ENCODE measurements around the gene MYLK2.
A peak's percentile ranks its signal among the peaks of the same experiment; 100 is the strongest.

MYLK2 gene

DNA sequence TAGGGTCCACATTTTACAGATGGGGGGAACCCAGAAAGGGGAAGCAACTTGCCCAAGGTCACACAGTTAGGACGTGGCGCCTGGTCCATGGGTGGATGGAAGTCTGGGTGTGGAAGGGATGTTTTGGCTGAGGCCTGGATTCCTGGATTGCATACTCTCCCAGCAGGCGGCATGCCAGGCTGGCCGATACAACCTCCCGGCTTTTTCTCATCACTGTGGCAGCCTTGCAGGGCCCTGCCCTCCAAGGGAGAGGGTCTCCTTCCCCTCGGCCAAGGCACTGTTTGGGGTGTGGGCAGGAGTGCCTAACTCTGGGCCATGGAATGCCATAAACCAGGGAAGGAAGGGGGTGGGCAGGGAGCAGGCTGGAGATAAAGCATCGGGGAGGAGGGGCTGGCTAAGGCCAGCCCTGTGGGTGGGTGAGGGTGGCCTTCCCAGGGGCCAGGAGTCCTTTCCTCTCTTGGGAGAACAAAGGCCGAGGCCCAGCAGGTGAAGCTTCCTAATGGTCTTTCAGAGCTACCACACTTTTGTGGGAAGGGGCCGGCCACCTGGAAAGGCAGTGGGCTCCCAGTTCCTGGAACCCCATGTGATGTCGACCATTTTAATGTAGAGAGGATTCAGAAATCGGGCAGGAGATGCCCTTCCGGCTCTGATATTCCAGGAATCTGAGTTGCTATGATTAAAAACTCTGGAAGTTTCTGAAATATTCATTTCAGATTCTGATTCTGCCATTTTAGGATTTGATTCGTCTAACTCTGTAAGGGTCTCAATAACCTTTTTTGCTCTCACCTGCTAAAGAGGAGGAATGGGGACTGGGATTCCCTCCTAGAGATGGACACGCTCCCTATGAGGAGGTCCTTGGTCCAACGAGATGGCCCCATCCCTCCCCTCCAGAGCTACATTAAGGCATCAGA, 22.0 kb downstream of the MYLK2 start:
- POLR2A ChIA-PET (ENCODE audit: low non-redundant PET), result no interaction called here
- CTCF ChIA-PET, result interaction anchor here (0.7 to 3.8 kb wide), 4 partner anchors 11 to 327 kb away, joined by 3 to 16 read pairs (median 5); partner anchors contain the start of gene HM13
- H3K27ac ChIP-seq, result peak overlapping the region; percentile 46
- TF ChIP-seq, protein P1, sequence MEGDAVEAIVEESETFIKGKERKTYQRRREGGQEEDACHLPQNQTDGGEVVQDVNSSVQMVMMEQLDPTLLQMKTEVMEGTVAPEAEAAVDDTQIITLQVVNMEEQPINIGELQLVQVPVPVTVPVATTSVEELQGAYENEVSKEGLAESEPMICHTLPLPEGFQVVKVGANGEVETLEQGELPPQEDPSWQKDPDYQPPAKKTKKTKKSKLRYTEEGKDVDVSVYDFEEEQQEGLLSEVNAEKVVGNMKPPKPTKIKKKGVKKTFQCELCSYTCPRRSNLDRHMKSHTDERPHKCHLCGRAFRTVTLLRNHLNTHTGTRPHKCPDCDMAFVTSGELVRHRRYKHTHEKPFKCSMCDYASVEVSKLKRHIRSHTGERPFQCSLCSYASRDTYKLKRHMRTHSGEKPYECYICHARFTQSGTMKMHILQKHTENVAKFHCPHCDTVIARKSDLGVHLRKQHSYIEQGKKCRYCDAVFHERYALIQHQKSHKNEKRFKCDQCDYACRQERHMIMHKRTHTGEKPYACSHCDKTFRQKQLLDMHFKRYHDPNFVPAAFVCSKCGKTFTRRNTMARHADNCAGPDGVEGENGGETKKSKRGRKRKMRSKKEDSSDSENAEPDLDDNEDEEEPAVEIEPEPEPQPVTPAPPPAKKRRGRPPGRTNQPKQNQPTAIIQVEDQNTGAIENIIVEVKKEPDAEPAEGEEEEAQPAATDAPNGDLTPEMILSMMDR (conservative IDR thresholded peaks at IDR 0.05; ENCODE audit: low read depth), result no peak
- DNase-seq (ENCODE audit: low spot score), result no peak

DNA sequence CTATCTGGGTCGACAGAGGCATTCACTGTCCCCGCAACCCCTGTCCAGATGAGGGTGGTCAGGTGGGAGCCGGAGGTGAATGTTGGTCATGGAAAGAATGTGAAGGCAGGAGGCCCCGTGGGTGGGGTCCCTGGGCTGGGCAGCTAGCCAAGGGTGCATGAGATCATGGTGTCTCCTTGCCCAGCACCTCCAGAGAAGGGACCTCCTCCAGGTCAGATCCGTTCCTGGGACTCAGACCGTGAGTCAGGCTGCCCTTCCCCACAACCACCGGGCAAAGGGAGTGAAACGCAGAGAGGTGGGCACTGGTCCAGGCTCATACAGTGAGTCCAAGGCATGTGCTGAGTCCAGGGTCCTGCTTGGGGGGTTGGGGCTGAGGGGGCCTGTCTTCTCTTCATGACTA, 22.8 kb downstream of the MYLK2 start:
- H3K27ac ChIP-seq, result peak overlapping the region; percentile 46
- peak; percentile 45 for DNase-seq (ENCODE audit: low spot score)
- POLR2A ChIA-PET (ENCODE audit: low non-redundant PET), result no interaction called here
- CTCF ChIA-PET, result interaction anchor here (0.7 to 3.8 kb wide), 3 partner anchors 10 to 18 kb away, joined by 3 to 16 read pairs (median 7); no protein-coding TSS in a partner anchor
- TF ChIP-seq, protein P1 (conservative IDR thresholded peaks at IDR 0.05; ENCODE audit: low read depth), result no peak

DNA sequence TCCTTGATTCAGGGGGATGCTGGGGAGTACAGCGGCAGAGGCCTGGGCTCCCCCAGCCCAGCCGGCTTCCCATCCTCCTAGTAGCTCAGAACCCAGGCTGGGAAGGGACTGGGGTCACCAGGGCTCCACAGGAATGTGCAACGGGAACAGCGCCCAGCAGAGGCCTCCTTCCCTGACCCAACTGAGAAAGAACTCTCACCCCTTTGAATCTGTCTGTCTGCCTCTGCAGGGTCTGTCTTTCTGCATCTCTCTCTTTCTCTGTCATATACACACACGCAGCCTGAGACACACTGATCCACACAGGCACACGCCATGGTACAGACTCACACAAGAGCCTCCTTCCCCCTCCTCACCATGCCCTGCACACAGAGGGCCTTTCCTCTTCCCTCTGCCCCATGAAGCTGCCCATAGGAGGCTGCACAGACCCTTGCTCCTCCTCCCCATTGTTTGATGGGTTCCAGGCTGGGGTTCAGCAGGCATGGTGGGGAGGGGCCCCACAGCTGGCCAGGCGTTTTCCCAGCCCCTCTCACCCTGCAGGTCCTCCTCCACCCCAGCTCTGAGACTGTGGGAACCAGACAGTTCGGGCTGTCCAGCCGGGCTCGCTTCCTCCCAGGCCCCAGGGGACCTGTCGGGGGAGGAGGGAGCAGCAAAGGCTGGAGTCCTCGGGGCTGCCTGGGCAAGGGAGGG, 23.5 kb downstream of the MYLK2 start:
- peak overlapping the region; percentile 46 for H3K27ac ChIP-seq
- ChIA-PET POLR2A (ENCODE audit: low non-redundant PET) (no interaction called here), CTCF (interaction anchor here (1.3 to 3.8 kb wide), 3 partner anchors 10 to 20 kb away, joined by 3 to 16 read pairs (median 4); no protein-coding TSS in a partner anchor)
- TF ChIP-seq, protein P1 (conservative IDR thresholded peaks at IDR 0.05; ENCODE audit: low read depth), result no peak
- no peak for DNase-seq (ENCODE audit: low spot score)

DNA sequence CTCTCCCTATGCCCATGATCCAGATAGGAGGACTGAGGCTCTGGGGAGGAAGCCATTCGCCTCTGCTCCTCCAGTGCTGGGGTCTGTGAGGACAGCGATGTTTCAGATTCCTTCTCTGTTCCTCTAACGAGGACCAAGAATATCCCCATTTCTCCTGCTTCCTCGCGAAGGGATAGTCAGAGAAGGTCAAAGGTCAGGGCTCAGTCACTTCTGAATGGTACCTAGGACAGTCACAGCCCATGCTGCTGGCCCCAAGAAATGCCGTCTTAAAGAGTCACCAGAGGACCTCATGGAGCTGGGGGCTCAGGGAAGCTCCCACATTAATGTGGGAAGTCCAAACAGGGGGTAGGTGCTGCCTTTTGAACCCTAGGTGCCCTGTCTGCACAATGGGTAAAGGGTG, 24.1 kb downstream of the MYLK2 start:
- ChIA-PET POLR2A (ENCODE audit: low non-redundant PET) (no interaction called here), CTCF (interaction anchor here (0.5 to 1.4 kb wide), 3 partner anchors 11 to 37 kb away, joined by 3 to 4 read pairs (median 3); no protein-coding TSS in a partner anchor)
- no peak for DNase-seq (ENCODE audit: low spot score)
- H3K27ac ChIP-seq, result no peak overlapping the region
- TF ChIP-seq, protein P1 (conservative IDR thresholded peaks at IDR 0.05; ENCODE audit: low read depth), result no peak

DNA sequence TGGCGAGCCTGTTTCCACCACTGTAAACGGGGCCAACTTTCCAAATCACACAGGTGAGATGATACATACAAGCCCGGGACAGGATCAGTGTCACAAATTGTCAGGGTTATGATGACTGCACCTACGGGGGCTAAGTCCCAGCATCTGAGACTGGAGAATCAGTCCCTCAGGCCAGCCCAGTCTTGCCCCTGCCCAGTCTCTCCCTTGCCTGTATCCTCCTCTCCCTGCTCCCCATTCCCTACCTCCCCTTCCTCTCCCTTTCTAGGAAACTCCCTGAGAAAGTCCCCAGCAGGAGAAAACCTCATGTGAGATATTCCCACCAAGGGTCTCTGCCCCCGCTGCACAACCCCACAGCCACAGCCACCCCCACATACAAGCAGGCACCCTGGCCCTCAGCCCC, 24.7 kb downstream of the MYLK2 start:
- H3K27ac ChIP-seq, result no peak overlapping the region
- no peak for DNase-seq (ENCODE audit: low spot score)
- ChIA-PET CTCF (interaction anchor here (0.5 to 1.3 kb wide), 3 partner anchors 10 to 262 kb away, joined by 3 to 7 read pairs (median 4); no protein-coding TSS in a partner anchor), POLR2A (ENCODE audit: low non-redundant PET) (no interaction called here)
- TF ChIP-seq, protein P1 (conservative IDR thresholded peaks at IDR 0.05; ENCODE audit: low read depth), result no peak

DNA sequence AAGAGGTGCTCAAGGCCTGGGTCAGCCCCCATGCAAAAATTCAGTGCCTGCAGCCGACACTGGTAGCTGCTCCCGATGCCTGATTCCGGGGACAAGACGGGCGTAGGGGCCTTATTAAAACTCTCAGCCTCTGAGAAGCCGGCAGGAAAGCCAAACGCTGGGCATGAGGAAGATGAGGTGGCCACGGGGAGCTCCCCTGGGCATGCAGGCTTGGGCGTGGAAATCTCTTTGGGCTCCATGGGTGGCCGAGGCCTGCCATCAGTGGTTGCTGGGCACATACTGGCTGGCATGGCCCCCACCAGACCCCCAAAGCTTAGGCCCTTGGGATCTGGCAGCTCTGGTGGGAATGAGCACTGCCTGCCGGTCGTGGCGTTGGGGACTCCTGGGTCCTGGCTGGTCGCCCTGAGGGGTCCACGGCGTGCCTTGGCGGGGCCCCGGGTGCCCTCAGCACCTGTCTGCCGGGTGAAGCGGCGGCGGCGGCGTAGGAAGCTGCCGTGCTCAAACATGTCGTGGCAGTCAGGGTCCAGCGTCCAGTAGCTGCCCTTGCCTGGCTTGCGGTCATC, 25.7 kb downstream of the MYLK2 start:
- ChIA-PET POLR2A (ENCODE audit: low non-redundant PET) (no interaction called here), CTCF (interaction anchor here (0.6 to 1.8 kb wide), 4 partner anchors 11 to 36 kb away, joined by 3 to 13 read pairs (median 3); no protein-coding TSS in a partner anchor)
- DNase-seq (ENCODE audit: low spot score), result no peak
- H3K27ac ChIP-seq, result peak overlapping the region; percentile 59
- TF ChIP-seq, protein P1 (conservative IDR thresholded peaks at IDR 0.05; ENCODE audit: low read depth), result no peak
